AG09319 (cell line): ENCODE results near the gene DPY19L1.
A peak's percentile ranks its signal among the peaks of the same experiment; 100 is the strongest.

Experiments used
- DNase-seq: peaks from one replicate; pipeline ENCODE4 v3.0.0-alpha.2; 2010; ENCODE audit warnings: low read depth; ENCODE audit errors: extremely low read depth
- CTCF ChIP-seq: IDR thresholded peaks from 2 replicates; pipeline ENCODE4 v1.5.1; 2011; ENCODE audit warnings: low read depth, mild to moderate bottlenecking, inconsistent platforms, low read length, moderate library complexity

Gene DPY19L1

GRCh38 chr7:35040906-35041305 is 3.6 kb upstream of the DPY19L1 start:
- no peak for DNase-seq
- no peak for TF ChIP-seq CTCF

- TF ChIP-seq CTCF, result no peak
- no peak for DNase-seq
Measured at GRCh38 chr7:35039343-35039742, 2.1 kb upstream of the DPY19L1 start.

GRCh38 chr7:35038354-35038753 is 1.1 kb upstream of the DPY19L1 start:
- no peak for DNase-seq
- TF ChIP-seq CTCF, result no peak

GRCh38 chr7:35037526-35038341 is 449 bp upstream of the DPY19L1 start:
- DNase-seq, result peak; percentile 90
- peak; percentile 74 for TF ChIP-seq CTCF

- DNase-seq, result peak; percentile 15
- TF ChIP-seq CTCF, result no peak
Measured at GRCh38 chr7:35036361-35037171, 719 bp downstream of the DPY19L1 start.

GRCh38 chr7:35035511-35035961 is 1.7 kb downstream of the DPY19L1 start:
- TF ChIP-seq CTCF, result no peak
- no peak for DNase-seq

- no peak for DNase-seq
- TF ChIP-seq CTCF, result no peak
Measured at GRCh38 chr7:35032166-35032565, 5.1 kb downstream of the DPY19L1 start.
